C4-2B (cell line): ENCODE results near the gene TTC17.

Source experiments
- ZFX ChIP-seq: fragments of 450-650 bp; IDR thresholded peaks from 2 replicates; pipeline ENCODE4 v1.6.1; 2017
- TF ChIP-seq, protein P1 (sequence below): fragments of 450-650 bp; conservative IDR thresholded peaks from 2 replicates; pipeline ENCODE4 v1.5.1; 2017; ENCODE audit warnings: mild to moderate bottlenecking

DNA sequence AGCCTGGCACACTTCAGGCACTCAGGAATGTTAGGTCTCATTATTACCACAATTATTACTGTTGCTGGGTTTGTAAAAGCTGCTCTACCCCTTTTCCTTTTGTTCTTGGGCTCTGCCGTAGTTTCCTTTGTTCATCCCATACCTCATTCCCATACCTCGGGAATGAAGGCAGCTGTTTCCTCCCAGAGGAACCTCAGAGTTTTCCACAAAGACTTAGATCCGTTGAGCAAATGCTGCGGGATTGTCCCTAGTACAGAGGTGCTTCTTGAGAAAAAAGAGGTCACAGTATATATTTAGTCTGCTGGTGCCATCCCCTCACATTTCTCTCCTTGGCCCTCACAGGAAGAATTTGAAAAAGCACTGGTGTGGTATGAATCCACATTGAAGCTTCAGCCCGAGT lies 134.7 kb downstream of the TTC17 start:
- TF ChIP-seq, protein P1, sequence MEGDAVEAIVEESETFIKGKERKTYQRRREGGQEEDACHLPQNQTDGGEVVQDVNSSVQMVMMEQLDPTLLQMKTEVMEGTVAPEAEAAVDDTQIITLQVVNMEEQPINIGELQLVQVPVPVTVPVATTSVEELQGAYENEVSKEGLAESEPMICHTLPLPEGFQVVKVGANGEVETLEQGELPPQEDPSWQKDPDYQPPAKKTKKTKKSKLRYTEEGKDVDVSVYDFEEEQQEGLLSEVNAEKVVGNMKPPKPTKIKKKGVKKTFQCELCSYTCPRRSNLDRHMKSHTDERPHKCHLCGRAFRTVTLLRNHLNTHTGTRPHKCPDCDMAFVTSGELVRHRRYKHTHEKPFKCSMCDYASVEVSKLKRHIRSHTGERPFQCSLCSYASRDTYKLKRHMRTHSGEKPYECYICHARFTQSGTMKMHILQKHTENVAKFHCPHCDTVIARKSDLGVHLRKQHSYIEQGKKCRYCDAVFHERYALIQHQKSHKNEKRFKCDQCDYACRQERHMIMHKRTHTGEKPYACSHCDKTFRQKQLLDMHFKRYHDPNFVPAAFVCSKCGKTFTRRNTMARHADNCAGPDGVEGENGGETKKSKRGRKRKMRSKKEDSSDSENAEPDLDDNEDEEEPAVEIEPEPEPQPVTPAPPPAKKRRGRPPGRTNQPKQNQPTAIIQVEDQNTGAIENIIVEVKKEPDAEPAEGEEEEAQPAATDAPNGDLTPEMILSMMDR = no peak
- no peak for TF ChIP-seq ZFX
